ENCODE measurements around the gene ASAP2.

Gene ASAP2

GRCh38 chr2:9230051-9230802, 23.6 kb downstream of the ASAP2 start:
- in situ Hi-C loops (cut with HindIII; ENCODE audit: low sequenced_read_pairs): no loop called here

GRCh38 chr2:9230881-9231280, 24.3 kb downstream of the ASAP2 start:
- in situ Hi-C loops (cut with HindIII; ENCODE audit: low sequenced_read_pairs): no loop called here

GRCh38 chr2:9231291-9232165, 24.9 kb downstream of the ASAP2 start:
- in situ Hi-C loops (cut with HindIII; ENCODE audit: low sequenced_read_pairs): no loop called here

GRCh38 chr2:9232166-9232479, 25.5 kb downstream of the ASAP2 start:
- in situ Hi-C loops (cut with HindIII; ENCODE audit: low sequenced_read_pairs): no loop called here

- in situ Hi-C loops (cut with HindIII; ENCODE audit: low sequenced_read_pairs): no loop called here
These were observed 26.3 kb downstream of the ASAP2 start for GRCh38 chr2:9232886-9233285.

- in situ Hi-C loops (cut with HindIII; ENCODE audit: low sequenced_read_pairs): no loop called here
These were observed 28.1 kb downstream of the ASAP2 start for GRCh38 chr2:9234680-9235146.

GRCh38 chr2:9235147-9236044, 28.8 kb downstream of the ASAP2 start:
- in situ Hi-C loops (cut with HindIII; ENCODE audit: low sequenced_read_pairs): no loop called here

GRCh38 chr2:9236045-9236344, 29.4 kb downstream of the ASAP2 start:
- in situ Hi-C loops (cut with HindIII; ENCODE audit: low sequenced_read_pairs): no loop called here

- in situ Hi-C loops (cut with HindIII; ENCODE audit: low sequenced_read_pairs): no loop called here
These were observed 30.3 kb downstream of the ASAP2 start for GRCh38 chr2:9236867-9237266.

- in situ Hi-C loops (cut with HindIII; ENCODE audit: low sequenced_read_pairs): no loop called here
These were observed 31.2 kb downstream of the ASAP2 start for GRCh38 chr2:9237831-9238230.

GRCh38 chr2:9238591-9239326, 32.1 kb downstream of the ASAP2 start:
- in situ Hi-C loops (cut with HindIII; ENCODE audit: low sequenced_read_pairs): no loop called here

GRCh38 chr2:9239616-9240015, 33.0 kb downstream of the ASAP2 start:
- in situ Hi-C loops (cut with HindIII; ENCODE audit: low sequenced_read_pairs): no loop called here

- in situ Hi-C loops (cut with HindIII; ENCODE audit: low sequenced_read_pairs): no loop called here
These were observed 34.1 kb downstream of the ASAP2 start for GRCh38 chr2:9240745-9241144.

GRCh38 chr2:9241233-9241632, 34.6 kb downstream of the ASAP2 start:
- in situ Hi-C loops (cut with HindIII; ENCODE audit: low sequenced_read_pairs): no loop called here

GRCh38 chr2:9243357-9243756, 36.7 kb downstream of the ASAP2 start:
- in situ Hi-C loops (cut with HindIII; ENCODE audit: low sequenced_read_pairs): no loop called here

GRCh38 chr2:9244985-9245544, 38.5 kb downstream of the ASAP2 start:
- in situ Hi-C loops (cut with HindIII; ENCODE audit: low sequenced_read_pairs): no loop called here

- in situ Hi-C loops (cut with HindIII; ENCODE audit: low sequenced_read_pairs): no loop called here
These were observed 40.6 kb downstream of the ASAP2 start for GRCh38 chr2:9247177-9247576.

GRCh38 chr2:9247786-9248185, 41.2 kb downstream of the ASAP2 start:
- in situ Hi-C loops (cut with HindIII; ENCODE audit: low sequenced_read_pairs): no loop called here

GRCh38 chr2:9248363-9248762, 41.8 kb downstream of the ASAP2 start:
- in situ Hi-C loops (cut with HindIII; ENCODE audit: low sequenced_read_pairs): no loop called here

- in situ Hi-C loops (cut with HindIII; ENCODE audit: low sequenced_read_pairs): no loop called here
These were observed 42.6 kb downstream of the ASAP2 start for GRCh38 chr2:9249020-9249800.
